Liver (tissue), 9 donors: Measurements from ENCODE around the gene CAPS. TPM values are rescaled to one million over a fixed set of nuclear protein-coding genes. Genes with fewer than 3 reads are reported as not detected.
A peak's percentile ranks its signal among the peaks of the same experiment; 100 is the strongest.

ENCODE experiments used
- DNase-seq: peaks from one replicate; pipeline ENCODE4 v3.0.0-alpha.2; 2017; ENCODE audit warnings: low spot score
- H3K27ac ChIP-seq, 2 donors: one replicate each; pipeline ENCODE4 v1.7.0; 2013; ENCODE audit warnings: inconsistent platforms in 2 of 2, low read length in 2 of 2, control low read depth in 1 of 2, low read depth in 1 of 2, mild to moderate bottlenecking in 1 of 2
- H3K27me3 ChIP-seq, 4 donors: one replicate each; pipeline versions ENCODE4 v1.6.1 to v1.7.0; 2013; ENCODE audit warnings: low read length in 3 of 4, inconsistent platforms in 1 of 4, mild to moderate bottlenecking in 1 of 4, moderate library complexity in 1 of 4; ENCODE audit not compliant: control insufficient read depth in 4 of 4, insufficient read depth in 4 of 4
- H3K36me3 ChIP-seq, 4 donors: one replicate each; pipeline versions ENCODE4 v1.6.1 to v1.7.0; 2013; ENCODE audit warnings: low read length in 3 of 4, mild to moderate bottlenecking in 3 of 4, low read depth in 1 of 4, moderate library complexity in 1 of 4; ENCODE audit not compliant: control insufficient read depth in 4 of 4, insufficient read depth in 3 of 4
- H3K4me1 ChIP-seq, 4 donors: one replicate each; pipeline versions ENCODE4 v1.6.1 to v1.7.0; 2013; ENCODE audit warnings: low read length in 3 of 4, mild to moderate bottlenecking in 3 of 4, moderate library complexity in 1 of 4; ENCODE audit not compliant: control insufficient read depth in 4 of 4, insufficient read depth in 4 of 4
- H3K4me3 ChIP-seq, 3 donors: one replicate each; pipeline versions ENCODE4 v1.6.1 to v1.7.0; 2013; ENCODE audit warnings: low read length in 3 of 3, control low read depth in 1 of 3, low read depth in 1 of 3, mild to moderate bottlenecking in 1 of 3
- H3K9ac ChIP-seq, 2 donors: one replicate each; pipeline ENCODE4 v1.7.0; 2013; ENCODE audit warnings: low read length in 2 of 2, mild to moderate bottlenecking in 2 of 2, moderate library complexity in 2 of 2, control low read depth in 1 of 2, low read depth in 1 of 2
- H3K9me3 ChIP-seq, 4 donors: one replicate each; pipeline versions ENCODE4 v1.6.1 to v1.7.0; 2013; ENCODE audit warnings: low read length in 3 of 4; ENCODE audit not compliant: control insufficient read depth in 4 of 4
- EGR1 ChIP-seq, 2 donors: IDR thresholded peaks; 2 replicates each; pipeline ENCODE4 v1.6.1; 2016 to 2018; ENCODE audit warnings: antibody characterized with exemption in 2 of 2, low read depth in 2 of 2
- FOXA2 ChIP-seq: IDR thresholded peaks from 2 replicates; pipeline ENCODE4 v1.6.1; 2016; ENCODE audit warnings: antibody characterized with exemption
- HNF4A ChIP-seq, 2 donors: conservative IDR thresholded peaks; 2 replicates each; pipeline ENCODE4 v1.6.1; 2016; ENCODE audit warnings: antibody characterized with exemption in 2 of 2, mild to moderate bottlenecking in 2 of 2
- HNF4G ChIP-seq: IDR thresholded peaks from 2 replicates; pipeline ENCODE4 v1.6.1; 2016; ENCODE audit warnings: antibody characterized with exemption
- JUND ChIP-seq, 2 donors: IDR thresholded peaks; 2 replicates each; pipeline ENCODE4 v1.6.1; 2016; ENCODE audit warnings: antibody characterized with exemption in 2 of 2
- NR2F2 ChIP-seq: IDR thresholded peaks from 2 replicates; pipeline ENCODE4 v1.6.1; 2016; ENCODE audit warnings: antibody characterized with exemption
- SP1 ChIP-seq: IDR thresholded peaks from 2 replicates; pipeline ENCODE4 v1.6.1; 2018; ENCODE audit warnings: antibody characterized with exemption, mild to moderate bottlenecking
- TAF1 ChIP-seq: conservative IDR thresholded peaks from 2 replicates; pipeline ENCODE4 v1.6.1; 2016; ENCODE audit warnings: antibody characterized with exemption, mild to moderate bottlenecking
- WGBS: extraction: QIAGEN DNeasy Blood & Tissue Kit; methylation state at CpG from one replicate; pipeline ENCODE4 v1.1.7; 2013; 5-methylcytosine and 5-hydroxymethylcytosine counted together
- polyA plus RNA-seq, 2 donors: library from polyadenylated mRNA; stranded (reverse) in 1 of 2; unstranded in 1 of 2; fragments of 200-250 nt in 1 of 2; fragments of >200 nt in 1 of 2; fragmentation: Nextera tagmentation in 1 of 2; extraction: Ambion mirVana in 1 of 2; gene quantifications; one replicate each; pipeline versions ENCODE4 v1.2.1 to v1.2.3, GENCODE V29; 2013 to 2015
- total RNA-seq, 2 donors: library from RNA; depleted of rRNA; stranded (reverse); fragments of >200 nt; gene quantifications; one replicate each; pipeline ENCODE4 v1.2.3, GENCODE V29; 2014
- TF ChIP-seq, protein P1 (sequence below): IDR thresholded peaks from 2 replicates; pipeline ENCODE4 v1.6.1; 2016; ENCODE audit warnings: antibody characterized with exemption
- TF ChIP-seq, protein P2 (sequence below): IDR thresholded peaks from 2 replicates; pipeline ENCODE4 v1.6.1; 2016; ENCODE audit warnings: antibody characterized with exemption
- TF ChIP-seq, protein P3 (sequence below): fragments of 150-350 bp; IDR thresholded peaks from 2 replicates; pipeline ENCODE4 v1.5.1; 2017; ENCODE audit warnings: improper control_type of control experiment, low read depth, low read length; ENCODE audit not compliant: missing input control
- TF ChIP-seq, protein P4 (sequence below): IDR thresholded peaks from 2 replicates; pipeline ENCODE4 v1.6.1; 2016; ENCODE audit warnings: antibody characterized with exemption, mild to moderate bottlenecking
- donor health status: healthy.
- donor health status: healthy.
- donor health status: healthy.
- donor health status: healthy.
- donor health status: healthy.

The CAPS gene
- total and polyA plus RNA-seq, 4 donors: 2.1 to 11.4 (median 3.5) TPM

DNA sequence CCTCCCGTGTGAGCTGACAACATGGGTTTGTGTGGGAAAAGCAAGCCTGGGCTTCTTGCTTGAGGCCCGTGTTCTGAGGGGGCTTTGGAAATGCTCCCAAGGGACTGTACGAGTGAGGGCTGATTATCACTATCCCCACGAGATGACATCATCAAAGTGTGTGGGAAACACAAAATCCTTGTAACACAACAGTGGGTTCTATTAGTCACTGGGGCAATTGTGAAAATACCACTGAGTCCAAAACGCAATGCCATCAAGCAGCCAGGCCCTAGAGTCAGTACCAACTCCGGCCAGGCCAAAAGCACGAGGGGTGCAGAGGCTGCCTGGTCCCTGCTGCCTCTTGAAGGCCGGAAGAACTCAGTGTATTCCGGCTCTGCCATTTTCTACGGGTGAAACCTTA lies 29.6 kb downstream of the CAPS start:
- Histone ChIP-seq H3K4me3 (no peak overlapping the region), H3K27ac (no peak overlapping the region), H3K9me3 (no peaks in the 10 kb centered on the region), H3K4me1 (peaks cover 1 to 19% (median 12%) of the 10 kb centered on the region in 4 donors), H3K27me3 (no peaks in the 10 kb centered on the region), H3K9ac (no peak overlapping the region), H3K36me3 (peaks cover 3 to 18% (median 6%) of the 10 kb centered on the region in 4 donors)
- TF ChIP-seq, protein P1, sequence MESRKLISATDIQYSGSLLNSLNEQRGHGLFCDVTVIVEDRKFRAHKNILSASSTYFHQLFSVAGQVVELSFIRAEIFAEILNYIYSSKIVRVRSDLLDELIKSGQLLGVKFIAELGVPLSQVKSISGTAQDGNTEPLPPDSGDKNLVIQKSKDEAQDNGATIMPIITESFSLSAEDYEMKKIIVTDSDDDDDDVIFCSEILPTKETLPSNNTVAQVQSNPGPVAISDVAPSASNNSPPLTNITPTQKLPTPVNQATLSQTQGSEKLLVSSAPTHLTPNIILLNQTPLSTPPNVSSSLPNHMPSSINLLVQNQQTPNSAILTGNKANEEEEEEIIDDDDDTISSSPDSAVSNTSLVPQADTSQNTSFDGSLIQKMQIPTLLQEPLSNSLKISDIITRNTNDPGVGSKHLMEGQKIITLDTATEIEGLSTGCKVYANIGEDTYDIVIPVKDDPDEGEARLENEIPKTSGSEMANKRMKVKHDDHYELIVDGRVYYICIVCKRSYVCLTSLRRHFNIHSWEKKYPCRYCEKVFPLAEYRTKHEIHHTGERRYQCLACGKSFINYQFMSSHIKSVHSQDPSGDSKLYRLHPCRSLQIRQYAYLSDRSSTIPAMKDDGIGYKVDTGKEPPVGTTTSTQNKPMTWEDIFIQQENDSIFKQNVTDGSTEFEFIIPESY: no peak
- TF ChIP-seq TAF1 (no peak), HNF4A (conservative IDR thresholded peaks at IDR 0.05) (no peak)
- 83% methylated on average over 10 of the region's 10 CpGs for WGBS
- no peak for DNase-seq

DNA sequence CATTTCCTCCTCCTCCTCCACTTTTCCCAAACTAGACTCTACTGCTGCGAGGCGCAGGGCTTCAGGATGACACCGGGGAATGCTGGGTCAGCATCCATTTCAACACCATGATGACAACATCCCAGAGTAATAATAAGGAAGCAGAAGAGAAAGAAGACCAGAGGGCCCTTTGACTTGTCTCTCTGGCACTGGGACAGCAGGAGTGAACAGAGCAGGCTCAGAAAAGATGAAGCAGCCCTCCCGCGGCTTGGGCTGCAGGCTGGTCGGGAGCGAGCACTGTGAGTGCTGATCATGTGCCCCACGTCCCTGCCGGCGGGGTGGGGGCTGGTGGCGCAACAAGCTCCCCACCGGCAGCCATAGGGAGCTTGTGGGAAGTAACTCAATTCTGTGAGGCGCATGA lies 33.4 kb downstream of the CAPS start:
- no peak for TF ChIP-seq SP1
- no peak for TF ChIP-seq FOXA2
- TF ChIP-seq, protein P2, sequence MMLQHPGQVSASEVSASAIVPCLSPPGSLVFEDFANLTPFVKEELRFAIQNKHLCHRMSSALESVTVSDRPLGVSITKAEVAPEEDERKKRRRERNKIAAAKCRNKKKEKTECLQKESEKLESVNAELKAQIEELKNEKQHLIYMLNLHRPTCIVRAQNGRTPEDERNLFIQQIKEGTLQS: no peak
- TF ChIP-seq TAF1: no peak
- TF ChIP-seq, protein P3, sequence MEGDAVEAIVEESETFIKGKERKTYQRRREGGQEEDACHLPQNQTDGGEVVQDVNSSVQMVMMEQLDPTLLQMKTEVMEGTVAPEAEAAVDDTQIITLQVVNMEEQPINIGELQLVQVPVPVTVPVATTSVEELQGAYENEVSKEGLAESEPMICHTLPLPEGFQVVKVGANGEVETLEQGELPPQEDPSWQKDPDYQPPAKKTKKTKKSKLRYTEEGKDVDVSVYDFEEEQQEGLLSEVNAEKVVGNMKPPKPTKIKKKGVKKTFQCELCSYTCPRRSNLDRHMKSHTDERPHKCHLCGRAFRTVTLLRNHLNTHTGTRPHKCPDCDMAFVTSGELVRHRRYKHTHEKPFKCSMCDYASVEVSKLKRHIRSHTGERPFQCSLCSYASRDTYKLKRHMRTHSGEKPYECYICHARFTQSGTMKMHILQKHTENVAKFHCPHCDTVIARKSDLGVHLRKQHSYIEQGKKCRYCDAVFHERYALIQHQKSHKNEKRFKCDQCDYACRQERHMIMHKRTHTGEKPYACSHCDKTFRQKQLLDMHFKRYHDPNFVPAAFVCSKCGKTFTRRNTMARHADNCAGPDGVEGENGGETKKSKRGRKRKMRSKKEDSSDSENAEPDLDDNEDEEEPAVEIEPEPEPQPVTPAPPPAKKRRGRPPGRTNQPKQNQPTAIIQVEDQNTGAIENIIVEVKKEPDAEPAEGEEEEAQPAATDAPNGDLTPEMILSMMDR: no peak
- TF ChIP-seq EGR1 (IDR thresholded peaks at IDR 0.05; ENCODE audit: low read depth in 2 of 2): no peak
- no peak for TF ChIP-seq HNF4G
- peak; percentile 28 for TF ChIP-seq NR2F2
- TF ChIP-seq, protein P4, sequence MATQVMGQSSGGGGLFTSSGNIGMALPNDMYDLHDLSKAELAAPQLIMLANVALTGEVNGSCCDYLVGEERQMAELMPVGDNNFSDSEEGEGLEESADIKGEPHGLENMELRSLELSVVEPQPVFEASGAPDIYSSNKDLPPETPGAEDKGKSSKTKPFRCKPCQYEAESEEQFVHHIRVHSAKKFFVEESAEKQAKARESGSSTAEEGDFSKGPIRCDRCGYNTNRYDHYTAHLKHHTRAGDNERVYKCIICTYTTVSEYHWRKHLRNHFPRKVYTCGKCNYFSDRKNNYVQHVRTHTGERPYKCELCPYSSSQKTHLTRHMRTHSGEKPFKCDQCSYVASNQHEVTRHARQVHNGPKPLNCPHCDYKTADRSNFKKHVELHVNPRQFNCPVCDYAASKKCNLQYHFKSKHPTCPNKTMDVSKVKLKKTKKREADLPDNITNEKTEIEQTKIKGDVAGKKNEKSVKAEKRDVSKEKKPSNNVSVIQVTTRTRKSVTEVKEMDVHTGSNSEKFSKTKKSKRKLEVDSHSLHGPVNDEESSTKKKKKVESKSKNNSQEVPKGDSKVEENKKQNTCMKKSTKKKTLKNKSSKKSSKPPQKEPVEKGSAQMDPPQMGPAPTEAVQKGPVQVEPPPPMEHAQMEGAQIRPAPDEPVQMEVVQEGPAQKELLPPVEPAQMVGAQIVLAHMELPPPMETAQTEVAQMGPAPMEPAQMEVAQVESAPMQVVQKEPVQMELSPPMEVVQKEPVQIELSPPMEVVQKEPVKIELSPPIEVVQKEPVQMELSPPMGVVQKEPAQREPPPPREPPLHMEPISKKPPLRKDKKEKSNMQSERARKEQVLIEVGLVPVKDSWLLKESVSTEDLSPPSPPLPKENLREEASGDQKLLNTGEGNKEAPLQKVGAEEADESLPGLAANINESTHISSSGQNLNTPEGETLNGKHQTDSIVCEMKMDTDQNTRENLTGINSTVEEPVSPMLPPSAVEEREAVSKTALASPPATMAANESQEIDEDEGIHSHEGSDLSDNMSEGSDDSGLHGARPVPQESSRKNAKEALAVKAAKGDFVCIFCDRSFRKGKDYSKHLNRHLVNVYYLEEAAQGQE: peak; percentile 18
- TF ChIP-seq, protein P1: no peak
- TF ChIP-seq JUND (IDR thresholded peaks at IDR 0.05): no peak
- Histone ChIP-seq H3K4me1 (peaks cover 4 to 41% (median 25%) of the 10 kb centered on the region in 4 donors), H3K9ac (no peak overlapping the region), H3K4me3 (no peak overlapping the region), H3K27ac (peak overlapping the region; percentile 28 to 43), H3K27me3 (no peaks in the 10 kb centered on the region), H3K36me3 (peaks cover 0 to 4% (median 0%) of the 10 kb centered on the region in 4 donors), H3K9me3 (no peaks in the 10 kb centered on the region)
- no peak for DNase-seq
- 76% methylated on average over 13 of the region's 13 CpGs for WGBS
